Lung (tissue), 12 donors: ENCODE measurements around the gene ITPK1. TPM values are rescaled to one million over a fixed set of nuclear protein-coding genes. Genes with fewer than 3 reads are reported as not detected.

Experiments
- ATAC-seq: fragments of 200-7000 bp; cut with Tn5 transposase; one replicate; pipeline ENCODE4 v1.9.1; 2020; ENCODE audit warnings: moderate number of reproducible peaks; ENCODE audit not compliant: insufficient read depth, low FRiP score
- DNase-seq, 3 donors: peaks; one replicate each; pipeline ENCODE4 v3.0.0-alpha.2; 2013 to 2017
- H3K27ac ChIP-seq, 2 donors: one replicate each; pipeline ENCODE4 v1.5.1; 2013; ENCODE audit warnings: mild to moderate bottlenecking in 2 of 2, moderate library complexity in 2 of 2, control low read depth in 1 of 2, inconsistent platforms in 1 of 2, low read depth in 1 of 2, low read length in 1 of 2
- H3K27me3 ChIP-seq, 3 donors: one replicate each; pipeline ENCODE4 v1.5.1; 2013; ENCODE audit warnings: low read length in 2 of 3; ENCODE audit not compliant: control insufficient read depth in 3 of 3, insufficient read depth in 3 of 3
- H3K36me3 ChIP-seq, 4 donors: one replicate each; pipeline ENCODE4 v1.5.1; 2013; ENCODE audit warnings: low read length in 4 of 4, mild to moderate bottlenecking in 1 of 4, moderate library complexity in 1 of 4; ENCODE audit not compliant: control insufficient read depth in 4 of 4, insufficient read depth in 4 of 4
- H3K4me1 ChIP-seq, 5 donors: one replicate each; pipeline ENCODE4 v1.5.1; 2013; ENCODE audit warnings: low read length in 5 of 5, mild to moderate bottlenecking in 2 of 5, moderate library complexity in 1 of 5; ENCODE audit not compliant: control insufficient read depth in 5 of 5, insufficient read depth in 5 of 5
- H3K4me3 ChIP-seq: one replicate; pipeline ENCODE4 v1.5.1; 2013; ENCODE audit warnings: mild to moderate bottlenecking, control low read depth, moderate library complexity
- H3K9ac ChIP-seq, 2 donors: one replicate each; pipeline ENCODE4 v1.5.1; 2013; ENCODE audit warnings: low read length in 2 of 2, control low read depth in 1 of 2; ENCODE audit not compliant: insufficient read depth in 1 of 2
- H3K9me3 ChIP-seq, 4 donors: one replicate each; pipeline ENCODE4 v1.5.1; 2013; ENCODE audit warnings: low read length in 3 of 4, mild to moderate bottlenecking in 1 of 4, moderate library complexity in 1 of 4; ENCODE audit not compliant: control insufficient read depth in 4 of 4, insufficient read depth in 3 of 4
- WGBS, 2 donors: extraction: QIAGEN DNeasy Blood & Tissue Kit; methylation state at CpG; one replicate each; pipeline ENCODE4 v1.1.7; 2013; 5-methylcytosine and 5-hydroxymethylcytosine counted together
- polyA plus RNA-seq, 2 donors: library from polyadenylated mRNA; stranded (reverse); fragments of 200-250 nt; gene quantifications; one replicate each; pipeline ENCODE4 v1.2.1, GENCODE V29; 2013
- total RNA-seq, 2 donors: library from RNA; depleted of rRNA in 1 of 2; stranded (reverse); fragments of >200 nt in 1 of 2; gene quantifications; one replicate each; pipeline ENCODE4 v1.2.1, GENCODE V29; 2014 to 2021
- TF ChIP-seq, protein P1 (sequence below): IDR thresholded peaks from 2 replicates; pipeline ENCODE4 v1.5.1; 2012; ENCODE audit warnings: mild to moderate bottlenecking; ENCODE audit errors: control extremely low read depth, extremely low read depth
- donor health status: control.
- donor health status: control.
- donor health status: Bipolar disorder and iron deficiency.
- donor health status: healthy.
- donor health status: DM: yes; HTN: yes; CAD: no.

The ITPK1 gene
- total and polyA plus RNA-seq, 4 donors: 17.5 to 99.4 (median 45.3) TPM

DNA sequence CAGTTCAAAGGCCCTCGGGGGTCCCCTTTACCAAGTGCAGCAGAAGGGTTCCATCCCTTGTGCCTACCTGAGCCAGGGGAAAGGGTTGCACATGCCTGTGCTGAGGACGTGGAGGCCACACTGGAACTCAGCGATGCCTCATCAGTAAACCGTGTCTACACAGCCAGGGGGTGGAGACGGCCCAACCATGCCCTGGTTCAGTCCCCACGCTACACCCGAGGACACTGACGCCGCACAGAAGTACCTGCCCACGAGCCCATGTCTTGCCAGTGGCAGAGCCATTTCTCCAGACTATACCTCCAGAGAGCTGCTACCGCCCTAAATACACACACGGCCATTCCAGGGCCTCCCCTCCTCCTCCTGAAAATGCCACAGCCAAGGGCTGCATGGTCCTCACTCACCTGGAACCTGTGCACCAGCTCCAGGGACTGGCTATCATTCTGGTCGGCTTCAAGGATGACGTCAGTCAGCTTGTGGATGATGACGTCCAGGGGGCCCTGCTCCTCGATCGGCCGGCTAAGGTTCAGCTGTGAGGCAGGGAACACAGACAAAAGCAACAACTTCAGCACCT lies 99.4 kb downstream of the ITPK1 start:
- H3K27me3 ChIP-seq: no peaks in the 10 kb centered on the region
- H3K36me3 ChIP-seq: peaks cover 0 to 8% (median 0%) of the 10 kb centered on the region in 4 donors
- no peak for DNase-seq
- TF ChIP-seq, protein P1, sequence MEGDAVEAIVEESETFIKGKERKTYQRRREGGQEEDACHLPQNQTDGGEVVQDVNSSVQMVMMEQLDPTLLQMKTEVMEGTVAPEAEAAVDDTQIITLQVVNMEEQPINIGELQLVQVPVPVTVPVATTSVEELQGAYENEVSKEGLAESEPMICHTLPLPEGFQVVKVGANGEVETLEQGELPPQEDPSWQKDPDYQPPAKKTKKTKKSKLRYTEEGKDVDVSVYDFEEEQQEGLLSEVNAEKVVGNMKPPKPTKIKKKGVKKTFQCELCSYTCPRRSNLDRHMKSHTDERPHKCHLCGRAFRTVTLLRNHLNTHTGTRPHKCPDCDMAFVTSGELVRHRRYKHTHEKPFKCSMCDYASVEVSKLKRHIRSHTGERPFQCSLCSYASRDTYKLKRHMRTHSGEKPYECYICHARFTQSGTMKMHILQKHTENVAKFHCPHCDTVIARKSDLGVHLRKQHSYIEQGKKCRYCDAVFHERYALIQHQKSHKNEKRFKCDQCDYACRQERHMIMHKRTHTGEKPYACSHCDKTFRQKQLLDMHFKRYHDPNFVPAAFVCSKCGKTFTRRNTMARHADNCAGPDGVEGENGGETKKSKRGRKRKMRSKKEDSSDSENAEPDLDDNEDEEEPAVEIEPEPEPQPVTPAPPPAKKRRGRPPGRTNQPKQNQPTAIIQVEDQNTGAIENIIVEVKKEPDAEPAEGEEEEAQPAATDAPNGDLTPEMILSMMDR: no peak
- WGBS, 2 donors: 89 to 98% methylated on average over 18 of the region's 18 CpGs
- H3K9ac ChIP-seq: no peak overlapping the region
- H3K27ac ChIP-seq: no peak overlapping the region
- peaks cover 0 to 33% (median 14%) of the 10 kb centered on the region in 5 donors for H3K4me1 ChIP-seq
- H3K9me3 ChIP-seq: no peaks in the 10 kb centered on the region
- no peak overlapping the region for H3K4me3 ChIP-seq
- no peak for ATAC-seq

DNA sequence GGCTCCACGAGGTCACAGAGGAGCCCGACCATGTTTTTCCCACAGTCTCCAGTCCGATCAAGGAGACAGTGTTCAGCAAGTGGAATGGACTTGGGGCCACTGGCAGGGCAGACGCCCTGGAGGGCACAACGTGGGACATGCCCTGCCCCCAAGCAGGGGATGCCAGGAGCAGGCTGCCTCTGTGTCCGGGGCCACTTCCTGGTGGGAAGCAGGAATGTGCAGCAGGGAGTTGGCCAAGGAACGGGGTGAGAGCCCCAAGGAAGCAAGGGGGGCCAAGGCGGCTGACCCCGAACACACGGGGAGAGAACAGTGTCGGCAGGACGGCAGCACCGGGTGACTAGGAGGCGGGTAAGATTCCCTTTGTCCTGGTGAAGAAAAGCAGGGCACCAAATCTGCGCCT lies 100.2 kb downstream of the ITPK1 start:
- no peaks in the 10 kb centered on the region for H3K9me3 ChIP-seq
- WGBS, 2 donors: 86 to 91% methylated on average over 15 of the region's 15 CpGs
- ATAC-seq: no peak
- H3K4me1 ChIP-seq: peaks cover 0 to 38% (median 14%) of the 10 kb centered on the region in 5 donors
- H3K36me3 ChIP-seq: peaks cover 0 to 8% (median 0%) of the 10 kb centered on the region in 4 donors
- H3K4me3 ChIP-seq: no peak overlapping the region
- TF ChIP-seq, protein P1: no peak
- no peak overlapping the region for H3K27ac ChIP-seq
- no peaks in the 10 kb centered on the region for H3K27me3 ChIP-seq
- DNase-seq: no peak
- H3K9ac ChIP-seq: no peak overlapping the region

DNA sequence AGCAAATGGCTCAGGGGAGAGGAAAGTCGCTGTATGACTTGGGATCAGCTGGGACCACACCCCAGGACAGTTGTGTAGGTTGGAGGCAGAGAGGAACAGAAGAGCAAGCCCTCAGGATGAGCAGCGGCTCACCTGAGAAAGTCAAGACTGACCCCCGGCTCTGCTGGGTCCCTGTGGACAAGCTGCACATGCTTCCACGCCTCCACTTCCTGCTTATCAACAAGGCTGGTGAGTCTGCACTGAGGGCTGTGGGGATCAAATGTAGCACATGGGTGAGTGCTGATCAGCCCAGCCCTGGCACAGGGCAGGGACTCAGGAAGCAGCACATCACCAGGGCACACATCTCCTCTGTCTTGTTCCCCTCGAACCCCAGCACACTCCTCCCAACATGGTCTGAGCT lies 100.7 kb downstream of the ITPK1 start:
- H3K4me1 ChIP-seq: peaks cover 0 to 41% (median 18%) of the 10 kb centered on the region in 5 donors
- H3K27ac ChIP-seq: no peak overlapping the region
- H3K36me3 ChIP-seq: peaks cover 0 to 8% (median 0%) of the 10 kb centered on the region in 4 donors
- ATAC-seq: no peak
- no peaks in the 10 kb centered on the region for H3K27me3 ChIP-seq
- WGBS, 2 donors: 86 to 88% methylated on average over 5 of the region's 5 CpGs
- no peak for DNase-seq
- H3K9me3 ChIP-seq: no peaks in the 10 kb centered on the region
- no peak overlapping the region for H3K4me3 ChIP-seq
- H3K9ac ChIP-seq: no peak overlapping the region
- TF ChIP-seq, protein P1: no peak
